ENCODE data around the gene RNPS1.
A peak's percentile ranks its signal among the peaks of the same experiment; 100 is the strongest.
"Not testable (repeated sequence)": the region's sequence is repeated elsewhere in the genome, so short reads cannot be mapped to it uniquely, and the experiment has no call there.

Gene RNPS1

DNA sequence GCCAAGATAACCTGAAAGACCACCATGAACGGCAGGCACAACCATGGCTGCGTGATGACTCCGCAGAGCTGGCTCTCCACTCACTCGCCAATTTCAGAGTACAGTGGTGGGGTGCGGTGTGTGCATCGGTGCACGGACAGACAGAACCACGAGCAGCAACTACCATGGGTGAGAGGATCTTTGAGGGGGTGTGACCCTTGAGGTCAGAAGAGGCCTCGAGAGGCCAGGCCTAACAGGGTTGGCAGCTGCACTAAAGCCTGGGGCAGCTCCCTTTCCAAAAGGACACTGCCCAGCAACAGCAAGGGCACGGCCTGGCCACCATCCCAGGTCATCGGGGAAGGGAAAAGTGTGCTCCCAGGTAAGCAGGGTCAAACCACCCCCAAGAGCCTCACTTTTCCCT is 14.6 kb downstream of the RNPS1 start:
- DNase-seq = no peak

DNA sequence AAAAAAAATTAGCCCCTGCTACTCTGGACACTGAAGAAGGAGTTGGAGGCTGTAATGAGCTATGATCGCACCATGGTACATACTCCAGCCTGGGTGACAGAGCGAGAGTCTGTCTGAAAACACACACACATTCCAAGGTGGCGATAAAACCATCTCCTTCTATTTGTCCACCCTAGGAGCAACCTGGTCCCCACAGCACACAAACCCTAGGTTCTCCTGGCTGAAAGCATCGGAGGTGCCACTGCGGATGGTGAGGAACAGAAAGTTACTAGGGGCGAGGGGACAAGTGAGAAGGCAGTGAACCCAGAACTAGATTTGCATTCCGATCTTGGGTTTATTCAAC is 15.1 kb downstream of the RNPS1 start:
- DNase-seq = no peak

DNA sequence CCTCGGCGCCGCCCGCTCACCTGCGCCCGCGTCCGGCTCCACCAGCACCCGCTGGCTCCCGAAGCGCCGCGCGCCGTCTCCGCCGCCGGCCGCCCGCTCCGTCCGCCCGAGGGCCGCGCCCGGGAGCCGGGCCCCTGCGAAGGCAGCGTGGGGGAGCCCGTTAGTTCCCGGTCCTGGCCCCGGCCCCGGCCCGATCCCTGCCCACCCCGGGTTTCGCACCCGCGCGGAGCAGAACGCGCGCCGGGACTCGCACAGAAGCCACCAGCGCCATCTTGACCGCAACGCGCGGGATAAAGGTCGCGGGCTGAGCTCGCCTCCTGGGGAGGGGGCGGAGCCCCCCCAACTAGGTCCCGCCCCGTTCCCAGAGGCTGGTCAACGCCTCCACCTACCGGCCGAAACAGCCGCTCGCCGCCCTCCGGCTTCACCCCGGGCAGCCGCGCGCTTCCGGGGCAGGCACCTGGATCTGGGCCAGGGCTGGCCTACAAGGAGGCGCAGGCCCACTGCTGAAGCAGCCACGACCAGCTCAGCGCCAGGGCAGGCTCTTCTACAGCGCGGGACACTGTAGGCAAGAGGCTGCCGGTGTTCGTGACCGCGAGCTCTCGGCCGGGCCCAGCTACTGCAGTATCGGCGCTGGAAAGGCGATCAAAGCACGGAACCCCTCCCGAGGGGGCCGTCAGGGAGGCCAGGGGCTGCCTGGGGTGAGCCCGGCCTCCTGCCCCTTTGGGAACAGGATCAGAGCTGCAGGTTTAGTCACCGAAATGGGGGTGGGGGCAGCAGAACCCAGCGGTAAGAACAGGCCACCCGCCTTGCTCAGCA is 16.4 kb downstream of the RNPS1 start, which contains the start of gene ECI1:
Gene ECI1 (minus strand): TSS at position 292 of the 816 bp plus-strand sequence. CDS start 21 bp downstream, at position 271.
- DNase-seq = peak; percentile 97 to 99 (median 98)

DNA sequence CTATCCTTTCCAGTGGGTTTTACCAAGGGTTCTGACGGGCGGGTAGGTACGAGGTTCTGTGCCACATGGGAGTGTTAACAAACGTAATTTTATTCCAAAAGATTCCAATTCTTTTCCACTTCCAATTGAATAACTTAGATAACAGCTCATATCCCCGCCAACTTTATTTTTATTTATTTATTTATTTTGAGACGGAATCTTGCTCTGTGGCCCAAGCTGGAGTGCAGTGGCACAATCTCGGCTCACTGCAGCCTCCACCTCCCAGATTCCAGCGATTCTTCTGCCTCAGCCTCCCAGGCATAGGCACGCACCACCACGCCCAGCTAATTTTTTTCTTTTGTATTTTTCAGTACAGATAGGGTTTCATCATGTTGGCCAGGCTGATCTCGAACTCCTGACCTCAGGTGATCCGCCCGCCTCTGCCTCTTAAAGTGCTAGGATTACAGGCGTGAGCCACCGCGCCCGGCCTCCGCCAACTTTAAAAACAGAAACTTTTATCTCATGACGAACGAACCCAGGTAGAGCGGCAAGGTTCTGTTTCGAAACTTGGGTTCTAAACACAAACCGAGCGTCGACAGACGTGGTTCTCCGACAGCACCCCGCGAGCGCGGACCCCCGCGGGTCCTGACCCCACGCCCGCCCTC is 17.2 kb downstream of the RNPS1 start:
- DNase-seq = peak in 2 of 4 experiments; percentile 32 to 36

DNA sequence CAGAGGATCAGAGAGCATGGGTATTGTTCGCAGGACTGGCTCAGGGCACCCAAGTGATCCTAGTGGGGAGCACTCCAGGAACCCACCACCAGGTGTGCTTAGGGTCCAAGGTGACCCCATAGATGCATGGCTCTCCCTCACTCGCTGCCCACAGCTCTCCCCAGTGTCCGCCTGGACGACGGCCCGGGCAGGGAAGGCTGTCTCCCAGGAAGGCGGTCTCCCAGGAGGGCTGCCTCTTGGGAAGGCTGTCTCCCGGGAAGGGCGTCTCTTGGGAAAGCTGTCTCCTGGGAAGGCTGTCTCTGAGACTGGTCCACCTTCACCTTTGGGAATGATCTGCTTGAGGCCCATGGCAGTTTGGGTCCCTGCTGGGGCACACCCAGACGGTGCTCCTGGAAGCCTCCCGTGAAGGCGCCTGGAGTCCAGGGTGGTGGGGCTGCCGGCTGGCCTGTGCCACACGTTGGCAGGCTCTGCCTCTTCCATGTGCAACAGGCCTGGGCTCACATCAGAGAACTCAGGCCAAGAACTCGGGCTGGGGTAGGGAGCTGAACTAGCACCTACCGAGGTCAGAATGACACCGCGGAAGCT is 21.5 kb downstream of the RNPS1 start:
- no peak for DNase-seq

DNA sequence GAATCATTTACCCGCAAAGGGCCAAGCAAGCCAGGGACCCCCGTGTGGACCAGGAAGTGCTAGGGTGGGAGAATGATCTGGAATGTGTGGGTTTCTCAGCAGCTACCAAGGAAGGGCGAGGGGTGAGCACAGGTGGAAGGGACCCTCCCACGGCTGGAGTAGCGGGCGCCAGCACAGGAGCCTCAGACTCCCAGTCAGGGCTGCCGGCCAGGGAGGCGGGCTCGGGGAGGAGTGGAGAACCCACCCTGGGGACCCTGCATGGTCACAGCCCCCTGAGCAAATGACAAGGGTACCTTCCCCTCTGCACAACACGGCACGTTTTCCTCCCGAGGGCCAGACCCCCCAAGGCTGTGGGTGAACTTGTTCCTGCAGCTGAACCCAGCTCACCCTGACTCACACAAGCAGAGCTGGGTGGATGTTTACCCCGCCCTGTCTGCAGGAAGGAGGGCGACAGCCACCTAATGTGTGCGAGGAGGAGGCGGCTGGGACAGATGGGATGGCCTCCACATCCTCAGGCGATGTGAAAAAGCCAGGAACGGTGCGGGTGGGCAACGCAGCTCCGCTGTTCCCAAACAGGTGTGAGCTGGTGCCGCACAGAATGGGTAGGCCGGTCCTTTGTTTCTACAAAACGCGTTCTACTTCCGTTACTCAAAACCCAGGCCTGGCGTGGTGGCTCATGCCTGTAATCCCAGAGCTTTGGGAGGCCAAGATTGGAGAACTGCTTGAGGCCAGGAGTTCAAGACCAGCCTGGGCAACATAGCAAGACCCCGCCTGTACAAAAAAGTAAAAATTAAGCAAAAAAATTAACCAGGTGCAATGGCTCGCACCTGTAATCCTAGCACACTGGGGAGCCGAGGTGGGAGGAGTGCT is 22.8 kb downstream of the RNPS1 start:
- no peak for DNase-seq

DNA sequence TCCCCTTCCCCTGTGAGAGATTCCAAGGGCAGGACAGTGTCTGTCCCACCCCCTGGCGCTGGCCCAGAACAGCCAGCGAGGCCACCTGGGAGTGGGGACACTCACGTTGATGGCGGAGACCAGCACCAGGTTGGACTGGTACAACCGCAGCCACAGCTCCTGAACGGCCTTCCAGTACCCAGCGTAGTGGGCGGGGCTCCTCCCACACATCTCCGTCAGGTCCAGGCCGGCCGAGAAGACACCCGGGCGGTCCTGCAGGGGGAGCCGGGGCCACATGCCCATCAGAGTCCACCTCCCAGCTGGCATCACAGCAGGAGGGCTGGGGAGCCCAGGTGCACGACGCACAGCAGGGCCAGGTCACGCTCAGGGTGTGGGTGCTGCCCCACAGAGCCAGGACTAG is 23.6 kb downstream of the RNPS1 start:
- no peak for DNase-seq

DNA sequence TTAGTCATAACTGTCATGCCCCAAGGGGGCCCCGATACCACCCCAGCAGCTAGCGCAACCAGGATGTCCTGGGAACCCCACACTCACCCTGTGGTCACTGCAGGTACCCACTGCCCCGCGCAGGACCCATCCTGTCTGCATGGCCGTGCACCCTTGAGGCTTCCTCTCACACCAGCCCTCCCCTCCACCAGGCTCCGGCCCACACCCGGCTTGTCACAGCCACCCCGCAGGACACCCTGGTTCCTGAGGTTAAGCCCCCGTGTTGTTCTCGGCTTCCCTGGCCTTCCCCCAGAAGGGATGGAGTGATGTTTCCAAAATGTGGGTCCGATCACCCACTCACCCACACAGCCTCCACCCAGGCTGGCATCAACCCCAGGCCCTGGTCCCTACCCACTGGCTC is 24.1 kb downstream of the RNPS1 start:
- DNase-seq = no peak

DNA sequence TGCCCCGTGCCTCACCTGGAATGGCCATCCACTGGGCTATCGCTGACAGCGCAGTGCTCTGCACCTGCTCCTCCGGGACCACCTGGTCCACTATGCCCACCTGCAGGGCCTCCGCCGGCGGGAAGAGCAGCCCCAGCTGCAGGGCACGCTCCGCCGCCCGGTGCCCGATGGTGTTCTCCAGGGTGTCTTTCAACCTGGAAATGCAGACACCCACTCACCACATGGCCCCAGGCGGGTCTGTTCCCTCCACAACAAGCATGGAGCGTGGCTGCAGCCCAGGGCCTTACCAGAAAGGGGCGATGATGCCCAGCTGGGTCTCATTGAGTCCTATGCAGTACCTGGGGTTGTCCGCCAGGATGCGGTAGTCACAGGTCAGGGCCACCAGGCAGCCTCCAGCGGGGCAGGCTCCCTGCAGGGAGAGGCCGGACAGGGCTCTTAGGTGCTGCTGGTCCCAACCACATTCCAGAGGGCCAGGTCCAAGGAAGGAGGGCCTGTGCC is 24.8 kb downstream of the RNPS1 start:
- no peak for DNase-seq

DNA sequence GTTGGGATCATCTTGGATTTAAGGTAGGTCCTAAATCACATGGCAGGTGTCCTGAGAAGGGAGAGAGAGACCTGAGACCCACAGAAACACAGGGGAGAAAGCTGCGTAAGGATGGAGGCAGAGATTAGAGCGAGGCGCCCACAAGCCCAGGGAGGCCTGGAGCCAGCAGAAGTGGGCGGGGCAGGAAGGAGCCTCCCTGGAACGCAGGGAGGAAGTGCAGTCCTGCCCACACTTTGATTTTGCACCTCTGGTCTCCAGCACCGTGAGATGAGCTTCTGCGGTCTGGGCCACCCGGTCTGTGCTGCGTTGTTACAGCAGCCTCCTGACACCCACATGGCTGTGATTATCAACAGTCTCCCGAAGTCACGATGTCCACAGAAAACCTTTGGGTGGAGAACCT is 25.3 kb downstream of the RNPS1 start:
- peak in 2 of 4 experiments; percentile 29 to 52 for DNase-seq

DNA sequence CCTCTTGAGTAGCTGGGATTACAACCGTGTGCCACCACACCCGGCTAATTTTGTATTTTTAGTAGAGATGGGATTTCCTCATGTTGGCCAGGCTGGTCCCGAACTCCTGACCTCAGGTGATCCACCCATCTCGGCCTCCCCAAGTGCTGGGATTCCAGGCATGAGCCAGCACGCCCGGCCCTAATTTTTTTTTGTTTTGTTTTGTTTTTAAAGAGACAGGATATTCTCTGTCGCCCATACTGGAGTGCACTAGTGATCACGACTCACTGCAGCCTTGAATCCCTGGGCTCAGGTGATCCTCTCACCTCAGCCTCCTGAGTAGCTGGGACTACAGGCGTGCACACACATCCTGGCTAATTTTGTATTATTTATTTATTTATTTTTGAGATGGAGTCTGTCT is 27.6 kb downstream of the RNPS1 start:
- not testable (repeated sequence) for DNase-seq

DNA sequence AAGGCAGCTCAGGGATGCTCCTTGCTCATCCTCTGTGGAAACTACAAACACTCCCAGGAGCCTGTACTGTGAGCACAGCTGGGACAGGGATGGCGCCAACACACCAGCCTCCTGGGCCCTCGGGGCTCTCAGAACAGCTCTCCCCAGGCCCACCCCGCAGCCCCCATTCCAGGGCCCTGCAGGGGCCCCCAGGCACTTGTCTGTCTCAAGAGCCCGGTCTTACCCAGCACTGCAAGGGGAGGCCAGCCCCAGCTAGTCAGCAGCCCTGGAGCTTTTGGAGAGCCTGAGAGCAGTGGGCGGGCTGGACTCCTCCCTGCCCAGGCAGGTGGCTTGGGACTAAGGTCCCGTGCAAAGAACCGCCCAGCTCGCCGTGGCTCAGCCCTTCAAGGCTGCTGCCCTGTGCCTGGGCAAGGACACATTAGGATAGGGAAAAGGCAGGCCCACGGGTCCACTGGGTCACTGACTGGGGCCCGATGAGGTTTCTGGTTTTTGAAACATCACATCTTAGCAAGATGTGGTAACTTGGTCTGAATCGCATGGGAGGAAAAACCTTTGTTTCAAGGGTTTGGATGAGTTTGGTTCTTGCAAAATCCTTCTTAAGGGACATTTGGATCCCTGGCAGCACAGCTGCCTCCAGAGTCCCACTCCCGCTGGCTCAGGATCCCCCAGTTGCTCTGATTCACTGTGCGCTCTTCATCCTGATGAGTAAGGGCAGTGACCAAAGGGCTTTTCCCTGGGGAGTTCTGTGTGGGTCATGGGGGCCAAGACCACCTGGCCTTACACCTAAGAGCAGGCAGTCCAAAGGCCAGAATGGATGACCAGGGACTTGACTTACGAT is 28.9 kb downstream of the RNPS1 start:
- no peak for DNase-seq

DNA sequence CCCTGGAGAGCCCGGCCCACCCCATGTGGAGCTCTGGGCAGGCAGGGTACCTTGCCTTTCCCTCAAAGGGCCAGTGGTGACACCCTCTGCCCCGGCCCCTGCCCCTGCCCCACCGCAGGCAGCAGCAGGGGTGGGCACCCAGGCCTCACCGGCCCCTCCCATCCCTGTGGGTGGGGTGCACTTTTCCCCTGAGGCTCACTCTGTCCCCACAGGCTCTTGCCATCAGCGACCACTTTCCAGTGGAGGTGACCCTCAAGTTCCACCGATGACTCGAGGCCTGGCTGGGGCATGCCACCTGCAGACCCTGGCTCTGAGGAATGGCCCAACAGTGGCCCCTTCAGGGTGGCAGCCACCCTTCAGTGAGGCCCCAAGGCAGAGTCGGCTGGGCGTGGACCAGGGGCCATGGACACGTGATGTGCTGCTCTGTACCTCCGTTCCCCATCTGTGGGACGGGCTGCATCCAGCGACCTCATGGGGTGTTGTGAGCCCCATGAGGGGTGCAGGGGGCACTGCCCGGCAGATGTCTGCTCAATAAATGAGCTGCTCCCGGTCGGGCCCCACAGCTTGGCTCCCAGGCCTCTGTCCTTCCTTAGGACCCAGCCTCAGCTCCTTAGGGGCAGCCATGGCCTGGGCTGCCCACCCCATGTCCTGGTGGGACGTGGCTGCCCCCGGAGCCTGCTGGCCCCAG is 29.6 kb downstream of the RNPS1 start:
- DNase-seq = no peak

DNA sequence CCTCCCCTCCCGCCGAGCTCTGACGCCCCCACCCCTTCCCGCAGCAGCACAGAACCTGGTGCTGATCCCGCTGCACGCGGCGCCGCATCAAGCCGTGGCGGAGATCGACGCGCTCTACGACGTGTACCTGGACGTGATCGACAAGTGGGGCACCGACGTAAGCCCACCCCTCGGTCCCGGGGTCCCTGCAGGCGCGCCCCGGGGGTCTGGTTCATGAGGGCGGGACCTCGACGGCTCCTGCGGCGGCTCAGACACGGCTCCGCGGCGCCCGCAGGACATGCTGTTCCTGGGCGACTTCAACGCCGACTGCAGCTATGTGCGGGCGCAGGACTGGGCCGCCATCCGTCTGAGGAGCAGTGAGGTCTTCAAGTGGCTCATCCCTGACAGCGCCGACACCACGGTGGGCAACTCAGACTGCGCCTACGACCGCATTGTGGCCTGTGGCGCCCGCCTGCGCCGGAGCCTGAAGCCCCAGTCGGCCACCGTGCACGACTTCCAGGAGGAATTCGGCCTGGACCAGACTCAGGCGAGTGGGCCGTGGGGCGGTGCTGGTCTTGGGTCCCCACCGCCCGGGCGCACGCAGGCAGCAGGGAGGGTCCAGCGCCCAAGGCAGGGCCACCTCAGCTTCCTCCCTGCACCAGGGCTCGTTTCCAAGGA is 30.3 kb downstream of the RNPS1 start:
- DNase-seq = peak in 1 of 4 experiments; percentile 10

DNA sequence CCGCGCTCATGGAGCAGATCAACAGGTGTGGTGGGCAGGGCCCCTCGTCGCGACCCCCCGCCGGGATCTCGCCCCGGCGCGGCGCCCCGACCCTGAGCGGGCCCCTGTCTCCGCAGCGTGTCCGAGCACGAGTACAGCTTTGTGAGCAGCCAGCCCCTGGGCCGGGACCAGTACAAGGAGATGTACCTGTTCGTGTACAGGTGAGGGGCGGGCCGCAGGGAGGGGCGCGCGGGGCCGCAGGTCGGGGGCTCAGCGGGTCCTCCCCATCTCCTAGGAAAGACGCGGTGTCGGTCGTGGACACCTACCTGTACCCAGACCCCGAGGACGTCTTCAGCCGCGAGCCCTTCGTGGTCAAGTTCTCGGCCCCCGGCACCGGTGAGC is 30.8 kb downstream of the RNPS1 start:
- DNase-seq = no peak

DNA sequence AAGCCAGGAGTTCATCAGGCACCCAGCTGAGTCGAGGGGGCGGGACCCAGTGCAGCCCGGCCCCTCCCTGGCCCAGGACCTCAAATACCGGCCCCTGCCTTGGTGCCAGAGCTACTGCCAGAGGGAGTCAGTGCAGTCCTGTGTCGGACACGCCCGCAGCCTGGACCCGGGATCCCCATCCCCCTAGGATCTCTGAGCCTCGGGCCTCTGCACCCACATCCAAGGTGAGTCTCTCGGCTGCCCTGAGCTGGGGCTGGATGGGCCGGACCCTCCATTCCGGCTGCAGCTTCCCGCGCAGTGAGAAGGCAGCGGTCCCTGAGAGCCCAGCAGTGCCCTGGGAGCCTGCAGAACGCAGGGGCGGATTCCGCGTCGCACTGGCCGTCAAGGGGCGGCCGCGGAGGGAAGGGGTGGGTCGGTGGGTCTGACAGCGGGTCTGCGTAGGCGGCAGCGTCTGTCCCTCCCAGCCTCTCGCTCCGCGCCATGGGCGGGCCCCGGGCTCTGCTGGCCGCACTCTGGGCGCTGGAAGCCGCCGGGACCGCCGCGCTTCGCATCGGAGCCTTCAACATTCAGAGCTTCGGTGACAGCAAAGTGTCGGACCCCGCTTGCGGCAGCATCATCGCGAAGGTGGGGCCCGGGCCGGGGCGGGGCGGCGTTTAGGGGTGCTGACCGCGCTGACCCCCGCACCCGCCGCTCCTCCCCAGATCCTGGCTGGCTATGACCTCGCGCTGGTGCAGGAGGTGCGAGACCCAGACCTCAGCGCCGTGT is 31.4 kb downstream of the RNPS1 start, which contains the start of gene DNASE1L2:
Gene DNASE1L2 (plus strand): TSS at position 108 of the 765 bp plus-strand sequence. CDS start 373 bp downstream, at position 481.
- peak in 3 of 4 experiments; percentile 26 to 40 (median 36) for DNase-seq

DNA sequence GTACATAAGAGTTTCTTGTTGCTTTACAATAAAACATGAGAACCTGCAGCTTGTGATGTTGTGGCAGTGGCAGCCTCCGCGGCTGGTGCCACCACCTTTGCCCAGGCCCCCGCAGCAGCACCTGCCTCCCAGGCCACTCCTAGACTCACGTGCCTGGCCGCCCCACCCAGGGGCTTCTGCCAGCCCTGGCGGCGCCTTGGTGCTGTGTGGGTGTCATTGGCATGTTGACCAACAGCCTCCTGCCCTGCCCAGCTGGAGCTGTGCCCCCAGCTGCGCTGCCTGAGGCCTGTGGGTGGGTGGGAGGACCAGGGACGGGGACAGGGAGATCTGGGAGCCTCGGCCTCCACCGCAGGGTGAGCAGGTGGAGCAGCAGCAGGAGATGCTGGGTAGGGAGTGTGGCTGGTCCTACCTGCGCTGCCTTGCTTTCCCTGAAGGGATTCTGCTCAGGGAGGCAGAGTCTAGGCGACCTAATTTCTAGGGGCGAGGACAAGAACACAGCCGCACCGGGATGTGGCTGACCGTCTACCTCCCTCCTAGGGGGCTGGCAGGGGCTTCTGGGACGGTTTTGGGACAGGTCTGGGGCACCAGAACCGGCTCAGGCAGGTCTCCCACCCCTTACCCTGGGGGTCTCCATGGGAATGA is 32.1 kb downstream of the RNPS1 start:
- no peak for DNase-seq

DNA sequence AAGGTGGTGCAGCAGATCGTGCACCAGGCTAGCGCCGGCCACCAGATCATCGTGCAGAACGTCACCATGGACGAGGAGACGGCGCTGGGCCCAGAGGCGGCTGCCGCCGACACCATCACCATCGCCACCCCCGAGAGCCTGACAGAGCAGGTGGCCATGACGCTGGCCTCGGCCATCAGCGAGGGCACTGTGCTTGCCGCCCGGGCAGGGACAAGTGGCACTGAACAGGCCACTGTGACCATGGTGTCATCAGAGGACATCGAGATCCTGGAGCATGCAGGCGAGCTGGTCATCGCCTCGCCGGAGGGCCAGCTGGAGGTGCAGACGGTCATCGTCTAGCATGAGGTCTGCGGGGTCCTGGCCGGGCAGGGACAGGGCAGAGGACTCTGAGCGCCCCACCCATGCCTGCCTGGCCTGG is 32.7 kb downstream of the RNPS1 start:
- DNase-seq = no peak

DNA sequence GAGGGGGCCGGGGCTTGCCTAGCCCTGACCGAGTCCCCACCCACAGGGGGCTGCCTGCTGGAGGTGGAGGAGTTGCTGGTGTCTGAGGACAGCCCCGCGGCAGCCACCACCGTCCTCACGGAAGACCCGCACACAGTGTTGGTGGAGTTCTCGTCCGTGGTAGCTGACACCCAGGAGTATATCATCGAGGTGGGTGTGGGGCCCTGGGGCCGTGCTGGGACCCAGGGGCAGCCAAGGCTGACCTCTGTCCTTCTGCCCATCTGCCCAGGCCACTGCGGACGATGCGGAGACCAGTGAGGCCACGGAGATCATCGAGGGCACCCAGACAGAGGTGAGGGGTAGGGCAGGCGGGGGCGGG is 33.1 kb downstream of the RNPS1 start:
- no peak for DNase-seq

All from suppressor macrophage (primary cell).